ENCODE results near the gene WWP2. TPM values are rescaled to one million over a fixed set of nuclear protein-coding genes. Genes with fewer than 3 reads are reported as not detected.

WWP2 gene
- total RNA-seq, 1 experiment from 2014 or later: 38.1 TPM

GRCh38 chr16:69889295-69889964 lies 127.3 kb downstream of the WWP2 start:
- DNase-seq (ENCODE audit: low spot score): no peak

- DNase-seq (ENCODE audit: low spot score): no peak
These were observed 128.2 kb downstream of the WWP2 start for GRCh38 chr16:69890114-69890891.

- no peak for DNase-seq (ENCODE audit: low spot score)
These were observed 128.8 kb downstream of the WWP2 start for GRCh38 chr16:69890892-69891282.

- DNase-seq (ENCODE audit: low spot score): no peak
These were observed 130.2 kb downstream of the WWP2 start for GRCh38 chr16:69892378-69892777.

- no peak for DNase-seq (ENCODE audit: low spot score)
These were observed 131.0 kb downstream of the WWP2 start for GRCh38 chr16:69893106-69893505.

- no peak for DNase-seq (ENCODE audit: low spot score)
These were observed 132.5 kb downstream of the WWP2 start for GRCh38 chr16:69894676-69895075.

GRCh38 chr16:69903865-69904415 lies 141.8 kb downstream of the WWP2 start:
- no peak for DNase-seq (ENCODE audit: low spot score)

GRCh38 chr16:69904495-69905170 lies 142.5 kb downstream of the WWP2 start:
- no peak for DNase-seq (ENCODE audit: low spot score)

- DNase-seq (ENCODE audit: low spot score): no peak
These were observed 143.0 kb downstream of the WWP2 start for GRCh38 chr16:69905171-69905555.

- no peak for DNase-seq (ENCODE audit: low spot score)
These were observed 144.8 kb downstream of the WWP2 start for GRCh38 chr16:69906838-69907401.

- DNase-seq (ENCODE audit: low spot score): no peak
These were observed 146.9 kb downstream of the WWP2 start for GRCh38 chr16:69909043-69909442.

- no peak for DNase-seq (ENCODE audit: low spot score)
These were observed 147.6 kb downstream of the WWP2 start for GRCh38 chr16:69909760-69910159.

- no peak for DNase-seq (ENCODE audit: low spot score)
These were observed 148.8 kb downstream of the WWP2 start for GRCh38 chr16:69910964-69911363.

GRCh38 chr16:69916462-69916861 lies 154.3 kb downstream of the WWP2 start:
- DNase-seq (ENCODE audit: low spot score): no peak

GRCh38 chr16:69917311-69917710 lies 155.2 kb downstream of the WWP2 start:
- DNase-seq (ENCODE audit: low spot score): no peak

- DNase-seq (ENCODE audit: low spot score): no peak
These were observed 155.6 kb downstream of the WWP2 start for GRCh38 chr16:69917739-69918138.

- DNase-seq (ENCODE audit: low spot score): no peak
These were observed 156.1 kb downstream of the WWP2 start for GRCh38 chr16:69918241-69918640.

GRCh38 chr16:69921127-69921526 lies 159.0 kb downstream of the WWP2 start:
- no peak for DNase-seq (ENCODE audit: low spot score)

- DNase-seq (ENCODE audit: low spot score): no peak
These were observed 160.1 kb downstream of the WWP2 start for GRCh38 chr16:69922200-69922599.

- no peak for DNase-seq (ENCODE audit: low spot score)
These were observed 162.1 kb downstream of the WWP2 start for GRCh38 chr16:69924041-69924775.

- no peak for DNase-seq (ENCODE audit: low spot score)
These were observed 162.7 kb downstream of the WWP2 start for GRCh38 chr16:69924777-69925191.

Measured in HT-29 (cell line).